HG03108 (cell line): ENCODE measurements around the gene ARHGAP22.

Source experiments
- ATAC-seq: cut with Tn5 transposase; IDR thresholded peaks from one replicate; pipeline ENCODE4 v1.9.1; 2021; ENCODE audit warnings: moderate library complexity; ENCODE audit not compliant: unreplicated experiment

Gene ARHGAP22

DNA sequence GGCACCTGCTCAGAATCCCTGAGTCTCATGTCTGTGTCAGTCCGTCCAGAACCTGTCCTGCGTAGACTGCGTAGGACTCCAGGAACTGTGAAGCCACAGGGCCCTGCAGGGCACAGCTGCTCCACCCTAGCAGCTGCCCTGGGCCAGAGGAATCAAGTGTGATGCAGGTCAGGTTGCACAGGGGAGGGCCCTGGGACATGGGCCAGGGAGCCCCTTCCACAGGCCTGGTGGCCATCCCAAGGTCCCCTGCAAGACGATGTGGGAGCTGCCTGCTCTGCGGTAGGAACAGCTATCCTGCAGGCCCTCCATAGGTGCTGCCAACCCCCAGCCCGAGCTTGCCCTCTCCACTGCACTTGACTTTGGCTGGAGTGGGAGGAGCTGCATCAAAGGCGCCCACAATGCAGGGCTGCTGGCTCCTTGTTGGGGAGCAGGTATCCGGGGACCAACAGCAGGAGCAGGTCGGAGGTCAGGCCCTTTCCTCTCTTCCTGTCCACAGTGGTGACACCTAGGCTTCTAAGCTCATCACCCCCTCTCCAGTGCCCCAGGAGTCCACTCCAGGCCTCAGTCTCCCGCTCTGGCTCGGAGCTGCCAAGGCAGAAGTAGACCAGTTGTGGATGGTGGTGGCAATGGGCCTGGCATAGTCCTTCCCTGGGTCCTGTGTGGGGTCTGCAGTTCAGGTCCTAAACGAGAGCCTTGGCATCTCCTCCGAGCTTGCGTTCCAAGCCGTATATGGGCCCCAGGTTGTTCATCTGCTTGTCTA lies 149.3 kb downstream of the ARHGAP22 start:
- ATAC-seq, result no peak

DNA sequence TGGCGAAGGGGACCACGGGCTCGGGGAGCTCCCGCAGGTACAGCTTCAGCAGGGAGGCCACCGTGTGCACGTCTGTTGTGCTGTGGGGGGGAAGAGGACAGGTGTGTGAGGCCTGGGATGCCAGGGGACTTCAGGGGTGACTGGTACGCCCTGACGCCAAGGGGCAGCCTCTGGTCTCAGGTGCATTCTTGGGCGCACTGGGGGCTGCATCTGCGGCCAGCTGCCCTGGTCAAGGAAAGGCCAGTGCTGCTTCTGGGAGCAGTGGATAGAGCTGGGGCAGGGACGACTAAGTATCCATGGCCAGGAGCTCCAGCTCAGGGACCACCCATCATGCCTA lies 149.8 kb downstream of the ARHGAP22 start:
- no peak for ATAC-seq

DNA sequence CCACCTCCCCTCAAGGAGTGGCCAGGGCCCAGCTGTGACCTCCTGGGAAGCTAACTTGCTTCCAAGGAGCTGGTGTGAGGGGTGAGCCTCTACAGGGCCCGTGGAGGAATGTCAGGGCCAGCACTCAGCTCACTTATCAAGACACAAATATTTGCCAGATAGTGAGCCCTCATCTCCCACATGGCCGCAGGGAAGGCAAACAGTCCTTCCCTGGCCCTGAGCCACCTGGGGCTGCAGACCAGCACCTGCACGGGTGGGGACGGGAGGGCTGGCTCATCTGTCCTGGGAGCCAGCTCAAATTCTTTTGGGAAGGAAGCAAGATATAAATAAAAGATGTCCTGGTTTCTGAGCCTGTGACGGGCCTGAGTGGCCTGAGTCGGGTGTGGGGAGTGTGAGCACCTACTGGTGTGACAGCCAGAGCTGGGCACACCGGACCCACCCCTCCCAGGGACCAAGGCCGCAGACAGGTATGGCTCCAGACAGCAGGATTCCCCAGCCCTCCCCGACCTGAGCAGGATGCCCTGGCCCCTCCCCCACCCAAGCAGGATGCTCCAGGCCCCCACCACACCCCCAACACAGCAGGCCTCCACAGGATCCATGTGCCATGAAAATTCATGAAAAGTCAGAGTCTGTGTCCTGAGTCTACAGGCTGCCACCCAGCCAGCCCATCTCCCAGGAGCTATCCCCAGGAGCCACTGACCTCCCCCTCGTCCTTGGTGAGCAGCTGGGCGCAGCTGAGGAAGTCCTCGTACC lies 150.4 kb downstream of the ARHGAP22 start:
- ATAC-seq, result no peak

DNA sequence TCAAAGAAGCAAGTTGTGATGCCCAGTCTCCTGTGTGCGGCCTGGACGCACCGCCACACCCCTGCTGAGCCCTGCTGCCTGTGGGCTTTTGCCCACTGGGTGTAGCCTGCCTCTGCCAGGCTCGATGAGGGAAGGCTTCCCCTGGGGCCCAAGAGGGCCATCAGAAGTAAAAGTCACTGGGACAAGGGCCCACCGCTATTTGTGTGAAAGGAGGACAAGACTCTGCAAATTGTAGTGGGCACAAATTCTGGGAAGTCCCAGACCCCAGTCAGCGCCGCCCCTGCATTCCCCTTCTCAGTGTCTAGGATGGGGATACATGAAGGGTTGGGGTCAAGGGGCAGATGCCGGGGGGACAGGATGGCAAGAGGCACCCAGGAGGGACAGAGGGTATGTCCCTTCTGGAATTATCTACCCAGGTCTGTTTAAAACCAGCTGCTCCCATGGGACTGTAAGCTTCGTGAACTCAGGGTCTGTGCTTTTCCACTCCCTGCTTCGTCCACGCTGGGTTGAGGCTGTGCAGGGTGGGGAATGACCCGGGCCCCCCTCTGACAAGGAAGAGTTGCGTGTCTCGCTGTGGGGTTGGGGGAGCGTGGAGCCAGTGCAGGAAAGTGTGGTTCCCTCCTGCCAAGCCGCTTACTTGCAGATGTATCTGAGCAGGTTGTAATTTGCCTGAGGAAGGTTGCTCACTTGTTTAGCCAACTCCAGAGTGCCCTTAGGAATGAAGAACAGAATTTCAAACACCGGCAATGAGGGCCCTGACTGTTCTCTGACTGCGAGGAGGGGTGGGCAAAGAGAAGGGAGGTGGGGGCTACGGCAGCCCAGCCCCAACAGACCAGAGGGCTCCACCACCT lies 151.2 kb downstream of the ARHGAP22 start:
- ATAC-seq, result no peak

DNA sequence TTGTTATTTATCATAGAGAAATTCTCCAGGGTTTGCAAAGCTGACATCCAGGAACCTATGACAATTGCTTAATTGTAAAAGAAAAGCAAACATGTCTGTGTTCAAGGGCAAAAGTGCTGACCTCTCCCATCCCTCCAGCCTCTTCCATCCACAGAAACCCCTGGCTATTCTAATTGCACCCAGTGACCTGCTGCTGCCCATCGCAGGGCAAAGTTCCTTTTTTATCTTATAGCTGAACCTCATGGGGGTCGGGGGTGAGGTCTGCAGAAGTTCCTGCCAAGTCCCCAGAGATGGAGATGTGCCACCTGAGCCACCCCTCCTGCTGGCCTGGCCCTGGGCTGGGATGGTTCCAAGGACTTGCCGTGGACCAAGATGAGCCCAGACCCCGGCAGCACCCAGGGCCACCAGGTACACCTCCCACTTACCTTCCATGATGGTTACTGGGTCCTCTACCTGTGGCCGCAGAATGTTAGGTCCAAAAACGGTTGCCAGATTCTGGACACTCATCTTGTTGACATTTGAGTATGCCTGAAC lies 151.9 kb downstream of the ARHGAP22 start:
- no peak for ATAC-seq

DNA sequence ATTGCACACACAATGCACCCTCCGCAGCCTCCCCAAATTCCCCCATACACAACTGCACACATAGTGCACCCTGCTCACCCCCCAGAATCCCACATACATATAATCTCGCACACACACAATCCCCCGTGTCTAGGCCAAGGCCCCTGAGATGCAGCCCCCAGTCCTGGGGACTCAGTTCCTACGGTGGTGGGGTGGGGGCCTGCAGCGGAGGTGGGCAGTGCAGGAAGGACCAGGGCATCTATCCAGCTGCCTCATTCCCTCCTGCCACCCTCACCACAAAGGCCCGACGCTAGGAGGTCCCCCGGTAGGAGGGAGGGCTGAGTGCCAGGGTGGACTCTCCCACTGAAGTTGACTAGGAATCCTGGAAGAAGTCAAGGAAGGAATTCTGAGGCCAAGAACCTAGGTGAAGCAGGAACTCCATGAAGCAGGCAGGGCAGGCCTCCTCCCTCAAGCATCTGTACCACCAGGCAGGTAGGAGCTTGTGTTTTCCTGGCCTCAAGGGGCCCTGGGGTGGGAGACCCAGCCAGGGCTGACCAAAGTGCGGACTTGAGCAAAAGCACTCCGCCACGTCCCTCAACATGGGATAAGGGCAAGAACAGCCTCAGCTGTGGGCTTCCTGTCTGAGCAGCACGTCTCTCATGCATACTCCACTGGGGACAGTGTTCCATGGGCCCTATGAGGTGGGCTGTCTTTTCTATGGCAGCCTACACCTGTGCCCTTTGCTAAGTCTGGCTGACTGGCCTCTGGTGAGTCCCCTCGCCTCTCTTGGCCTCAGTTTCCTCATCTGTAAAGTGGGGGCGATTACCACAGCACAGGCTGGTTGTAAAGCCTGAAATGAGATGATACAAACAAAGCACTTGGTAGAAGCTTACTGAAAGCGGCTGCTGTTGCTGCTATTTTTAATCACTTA lies 152.6 kb downstream of the ARHGAP22 start:
- no peak for ATAC-seq

DNA sequence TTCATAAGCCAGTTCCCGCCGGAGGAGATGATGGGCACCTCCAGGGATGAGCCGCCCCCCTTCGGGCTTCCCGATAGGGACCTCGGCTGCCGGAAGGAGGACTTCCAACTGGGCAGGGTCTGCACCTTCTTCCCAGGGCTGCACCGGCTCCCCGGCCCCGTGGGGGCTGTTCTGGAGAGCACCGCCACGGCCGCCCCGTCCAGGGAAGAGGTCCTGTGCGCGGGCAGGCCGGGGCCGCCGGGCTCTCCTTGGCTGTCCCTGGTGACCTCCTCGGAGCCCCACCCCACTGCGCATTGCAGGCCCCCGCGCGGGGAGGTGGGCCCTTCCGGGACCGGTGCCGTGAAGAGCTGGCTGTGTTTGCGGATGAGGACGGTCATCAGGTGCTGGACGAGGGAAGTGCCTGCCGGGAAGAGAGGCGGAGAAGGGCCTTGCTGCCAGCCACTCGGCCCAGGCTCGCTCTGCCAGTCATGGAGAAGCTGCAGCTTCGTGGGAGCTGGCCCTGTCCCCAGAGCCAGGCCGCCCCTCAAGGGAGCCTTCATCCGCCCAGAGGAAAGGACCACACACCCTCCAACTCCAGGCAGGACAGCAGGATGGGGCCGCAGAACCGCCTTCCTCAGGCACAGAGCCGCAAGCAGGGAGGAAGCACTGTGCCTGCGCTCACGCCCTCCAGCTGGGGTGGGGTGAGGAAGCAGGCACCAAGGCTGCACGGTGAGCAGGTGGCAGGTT lies 154.0 kb downstream of the ARHGAP22 start:
- no peak for ATAC-seq

DNA sequence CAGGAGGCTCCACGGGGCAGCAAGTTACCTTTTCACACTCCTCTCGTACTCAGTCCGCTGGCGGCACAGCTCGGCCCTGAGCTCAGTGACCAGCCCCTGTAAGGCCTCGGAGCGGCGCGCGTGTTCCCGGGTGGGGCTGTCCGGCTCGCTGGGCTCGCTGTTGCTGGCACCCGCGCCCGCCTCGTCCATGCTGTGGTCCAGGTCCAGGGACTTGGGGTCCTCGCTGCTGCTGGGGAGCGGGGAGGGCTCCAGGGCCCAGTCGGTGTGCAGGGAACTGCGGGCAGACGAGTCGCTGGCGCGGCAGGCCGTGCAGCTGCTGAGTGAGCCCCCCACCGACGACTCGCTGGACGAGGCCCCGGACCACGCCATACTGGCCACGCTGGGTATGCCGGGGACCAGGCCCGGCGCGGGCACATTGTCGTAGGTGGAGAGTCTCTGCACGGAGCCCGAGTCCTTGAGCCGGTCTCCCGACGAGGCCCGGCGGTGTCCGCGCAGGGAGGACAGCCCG lies 154.6 kb downstream of the ARHGAP22 start:
- ATAC-seq, result no peak

DNA sequence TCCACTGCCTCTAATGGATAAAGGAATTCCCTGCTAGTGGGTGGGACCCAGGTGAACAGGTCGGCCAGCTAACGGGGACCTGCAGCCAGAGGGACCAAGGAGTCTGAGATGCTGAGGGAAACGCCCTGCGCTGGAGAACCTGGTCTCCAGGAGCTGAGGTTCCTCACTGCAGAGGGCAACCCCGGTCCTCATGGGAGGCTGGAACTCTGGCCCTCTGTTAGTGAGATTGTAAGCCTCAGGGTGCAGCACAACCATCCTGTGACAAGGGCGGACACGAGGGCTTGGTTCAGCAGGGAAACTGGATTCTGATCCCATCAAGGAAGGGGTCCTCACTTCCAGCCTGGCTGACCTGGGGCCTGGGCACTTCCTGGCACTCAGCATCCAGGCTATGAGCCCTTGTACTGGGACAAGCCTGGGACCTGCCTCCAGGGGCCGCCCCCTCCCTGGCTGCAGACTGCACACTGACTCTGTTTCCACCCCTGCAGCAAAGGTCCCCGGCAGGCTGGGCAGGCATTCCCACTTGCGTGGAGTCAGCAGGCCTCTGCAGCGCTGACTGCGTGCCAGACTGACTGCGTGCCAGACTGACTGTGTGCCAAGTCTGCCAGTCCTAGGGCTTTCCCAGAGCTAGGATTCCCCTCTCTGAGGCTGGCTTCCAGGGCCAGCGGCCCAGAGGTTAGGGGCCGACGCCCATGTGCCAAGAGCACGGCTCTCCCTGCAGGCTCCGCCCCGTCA lies 155.2 kb downstream of the ARHGAP22 start:
- no peak for ATAC-seq

DNA sequence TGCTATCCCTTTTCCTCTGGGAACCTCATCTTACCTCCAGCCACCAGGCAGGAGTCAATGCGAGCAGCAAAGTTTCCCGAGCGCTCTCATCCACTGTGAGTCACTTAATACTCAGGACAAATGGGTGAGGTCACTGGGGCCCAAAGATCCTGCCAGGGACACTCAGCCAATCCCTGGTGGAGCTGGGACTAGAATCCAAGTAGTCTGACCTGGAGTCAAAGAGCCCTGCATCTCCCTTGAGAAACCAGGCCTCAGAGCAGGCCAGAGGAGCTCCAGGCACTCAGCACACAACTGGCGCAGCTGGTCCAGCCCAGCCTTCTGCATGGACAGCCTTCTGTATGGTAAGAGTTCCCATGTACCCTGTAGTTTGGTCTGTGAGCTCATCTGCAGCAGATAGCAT lies 156.1 kb downstream of the ARHGAP22 start:
- no peak for ATAC-seq

DNA sequence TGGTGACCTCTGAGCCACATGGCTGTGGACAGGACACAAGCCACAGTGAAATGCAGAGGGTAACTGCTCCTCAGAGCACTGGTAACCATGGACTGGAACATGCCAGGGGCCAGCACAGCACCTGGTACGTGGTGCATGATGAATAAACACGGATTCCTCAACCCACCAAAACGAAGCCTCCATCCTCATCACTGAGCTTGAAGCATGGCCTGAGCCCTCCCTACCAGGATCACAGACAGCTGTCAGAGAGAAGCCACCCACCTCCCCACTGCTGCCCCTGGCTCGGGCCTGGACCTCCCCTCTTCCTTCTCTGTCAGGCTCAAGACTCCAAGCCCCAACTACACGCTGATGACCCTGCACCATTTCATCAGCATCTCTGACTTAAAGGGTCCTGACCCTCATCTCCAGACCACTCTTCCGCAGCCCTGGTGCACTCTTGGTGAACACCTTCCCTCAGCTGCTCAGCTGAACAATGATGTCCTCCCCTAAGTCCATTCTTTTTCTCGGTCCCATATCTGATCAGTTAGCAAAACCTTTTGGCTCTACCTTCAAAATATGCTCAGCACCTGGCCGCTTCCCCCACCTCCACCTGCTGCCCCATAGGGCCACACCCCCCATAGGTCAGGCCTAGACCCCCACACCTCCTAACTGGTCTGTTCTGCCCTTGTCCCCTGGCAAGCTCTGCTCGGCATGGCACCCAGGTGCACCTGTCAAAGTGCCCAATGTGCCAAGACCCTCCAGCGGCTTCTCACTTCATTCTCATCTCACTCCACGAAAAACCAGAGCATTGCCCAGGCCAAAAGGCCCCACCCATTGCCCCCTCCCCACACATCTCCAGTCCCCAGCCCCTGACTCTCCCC lies 157.3 kb downstream of the ARHGAP22 start:
- no peak for ATAC-seq

DNA sequence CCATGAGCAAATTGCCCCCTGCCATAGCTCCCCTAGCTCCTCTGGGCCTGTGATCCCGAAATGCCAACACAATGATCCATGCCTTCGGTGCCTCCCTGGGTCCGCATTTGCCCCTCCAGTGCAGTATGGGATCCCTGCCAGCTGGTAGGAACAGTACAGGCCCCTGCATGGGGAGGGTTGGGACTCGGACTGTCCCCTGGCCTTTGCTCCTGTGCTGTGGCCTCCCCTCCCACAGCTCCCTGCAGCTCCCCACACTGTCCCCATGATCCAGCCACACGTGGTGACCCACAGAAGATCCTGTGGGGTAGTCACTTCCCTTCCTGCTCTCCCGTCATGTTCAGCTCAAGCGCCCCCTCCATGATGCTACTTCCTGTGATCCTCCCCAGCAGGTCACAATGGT lies 158.1 kb downstream of the ARHGAP22 start:
- no peak for ATAC-seq

DNA sequence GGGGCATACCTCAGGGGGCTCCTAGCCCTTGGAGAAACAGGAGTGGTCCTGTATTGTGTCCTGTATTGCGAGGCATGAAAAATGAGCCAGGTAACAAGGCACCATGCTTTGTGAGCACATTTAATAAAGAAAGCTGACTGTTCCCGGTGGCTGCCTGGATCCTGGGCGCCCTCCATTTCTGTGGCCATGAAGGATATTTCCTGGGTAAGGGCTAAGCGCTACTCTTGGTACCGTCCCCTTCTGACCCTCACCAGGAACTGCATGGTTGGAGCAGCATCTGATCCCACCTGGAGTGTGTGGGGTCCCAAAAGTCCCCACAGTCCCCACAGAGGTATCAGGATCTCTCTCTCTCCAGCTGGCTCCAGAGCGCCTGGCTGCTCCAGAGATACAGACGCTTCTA lies 158.9 kb downstream of the ARHGAP22 start:
- no peak for ATAC-seq

DNA sequence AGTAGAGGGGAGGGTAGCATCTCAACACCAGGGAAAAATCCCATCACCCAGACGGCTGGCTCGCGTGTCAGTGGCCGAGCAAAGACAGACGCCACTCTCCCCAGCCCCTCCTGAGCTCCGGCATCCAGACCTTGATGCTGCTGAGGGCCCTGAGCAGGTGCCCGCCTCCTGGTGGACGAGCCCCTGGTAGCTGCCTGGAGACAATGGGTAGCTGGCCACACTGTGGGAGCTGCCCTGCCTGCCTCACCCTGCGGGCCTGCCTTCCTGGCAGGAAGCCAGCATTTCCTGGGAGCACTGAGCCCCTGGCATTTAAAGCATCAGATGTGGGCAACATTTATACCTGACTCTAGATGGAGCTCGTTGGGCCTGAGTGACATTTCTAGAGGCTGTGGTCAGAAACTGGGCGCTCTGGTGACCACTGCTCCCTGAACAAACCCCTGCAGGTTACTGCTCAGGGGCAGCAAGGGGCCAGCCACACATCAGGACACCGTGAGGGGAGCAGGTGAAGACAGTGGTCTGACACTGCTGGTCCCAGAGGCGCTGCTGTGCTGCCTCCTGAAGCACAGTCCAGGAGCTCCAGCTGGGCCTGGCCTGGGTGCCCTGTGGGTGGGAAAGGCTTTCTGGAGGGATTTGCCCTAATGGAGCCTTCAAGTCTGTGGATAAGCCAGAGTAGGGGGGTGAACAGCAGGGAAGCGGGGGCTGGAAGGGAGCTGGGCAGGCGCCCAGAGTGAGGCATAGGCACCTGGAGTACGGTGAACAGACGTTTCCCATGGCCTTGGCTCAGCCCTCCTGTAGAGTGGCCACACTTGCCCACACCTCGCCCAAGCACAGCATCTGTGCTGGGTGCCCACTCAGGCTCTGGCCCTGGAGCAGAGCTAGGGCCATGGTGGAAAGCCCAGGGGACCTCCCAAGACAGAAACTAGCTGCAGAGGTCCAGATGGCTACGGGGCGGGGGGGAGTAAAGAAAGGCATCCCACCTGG lies 159.7 kb downstream of the ARHGAP22 start:
- ATAC-seq, result no peak

DNA sequence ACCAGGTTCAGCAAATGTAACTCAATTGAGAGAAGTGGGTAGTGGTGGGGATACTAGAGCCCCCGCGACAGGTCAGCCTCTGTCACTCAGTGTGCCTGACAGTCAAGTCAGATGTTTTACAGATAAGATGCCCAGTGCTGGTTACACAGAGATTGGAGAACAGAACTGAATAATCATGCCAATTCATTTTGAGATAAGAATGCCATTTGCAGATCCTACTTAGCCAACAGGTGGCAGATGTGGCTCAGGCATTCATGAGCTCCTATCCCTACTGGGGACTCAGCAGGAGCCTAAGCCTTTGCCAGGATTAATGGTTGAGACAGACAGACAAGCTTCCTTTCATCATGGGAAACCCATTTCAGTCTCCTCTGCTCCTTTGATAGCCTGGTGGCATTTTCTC lies 160.6 kb downstream of the ARHGAP22 start:
- no peak for ATAC-seq

DNA sequence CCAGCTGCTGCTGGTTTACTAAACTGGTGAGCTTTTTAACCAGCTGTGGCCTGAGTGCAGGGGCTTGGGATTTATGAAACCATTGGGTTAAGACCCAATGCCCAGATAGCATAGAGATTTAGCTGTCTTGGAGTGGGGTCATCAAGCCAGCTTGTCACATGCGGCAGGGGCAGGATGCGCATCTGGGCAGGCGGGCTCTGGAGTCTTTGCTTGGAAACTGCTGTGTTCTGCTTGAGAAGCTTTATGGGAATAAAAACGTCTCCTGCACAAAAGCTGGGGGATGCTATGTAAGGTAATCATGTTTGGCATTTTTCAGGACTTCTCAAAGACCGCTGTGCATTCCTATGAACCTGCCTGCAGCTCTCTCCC lies 162.1 kb downstream of the ARHGAP22 start:
- ATAC-seq, result no peak
